Measurements from ENCODE around the gene MAPK4.
"Not testable (repeated sequence)": the region's sequence is repeated elsewhere in the genome, so short reads cannot be mapped to it uniquely, and the experiment has no call there.

MAPK4 gene

DNA sequence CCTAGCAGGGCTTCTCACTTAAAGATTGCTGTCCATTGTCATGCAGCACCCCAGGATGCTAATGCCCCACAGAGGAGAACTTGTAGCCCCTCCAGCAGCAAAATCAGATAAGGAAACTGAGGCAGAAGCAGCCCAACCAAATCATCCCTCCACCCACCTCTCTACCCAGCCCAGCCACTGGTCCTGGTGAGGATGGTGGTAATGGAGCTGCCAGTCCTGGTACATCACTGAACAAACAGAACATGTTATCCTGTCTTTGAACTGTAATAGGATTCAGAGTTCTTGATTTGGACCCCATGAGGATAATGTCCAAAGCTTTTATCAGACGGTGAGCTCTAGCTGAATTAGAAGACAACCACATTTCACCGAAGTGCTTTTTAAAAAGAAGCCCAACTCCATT lies 146.8 kb downstream of the MAPK4 start:
- H3K27ac ChIP-seq = no peak overlapping the region
- TF ChIP-seq, protein P1, sequence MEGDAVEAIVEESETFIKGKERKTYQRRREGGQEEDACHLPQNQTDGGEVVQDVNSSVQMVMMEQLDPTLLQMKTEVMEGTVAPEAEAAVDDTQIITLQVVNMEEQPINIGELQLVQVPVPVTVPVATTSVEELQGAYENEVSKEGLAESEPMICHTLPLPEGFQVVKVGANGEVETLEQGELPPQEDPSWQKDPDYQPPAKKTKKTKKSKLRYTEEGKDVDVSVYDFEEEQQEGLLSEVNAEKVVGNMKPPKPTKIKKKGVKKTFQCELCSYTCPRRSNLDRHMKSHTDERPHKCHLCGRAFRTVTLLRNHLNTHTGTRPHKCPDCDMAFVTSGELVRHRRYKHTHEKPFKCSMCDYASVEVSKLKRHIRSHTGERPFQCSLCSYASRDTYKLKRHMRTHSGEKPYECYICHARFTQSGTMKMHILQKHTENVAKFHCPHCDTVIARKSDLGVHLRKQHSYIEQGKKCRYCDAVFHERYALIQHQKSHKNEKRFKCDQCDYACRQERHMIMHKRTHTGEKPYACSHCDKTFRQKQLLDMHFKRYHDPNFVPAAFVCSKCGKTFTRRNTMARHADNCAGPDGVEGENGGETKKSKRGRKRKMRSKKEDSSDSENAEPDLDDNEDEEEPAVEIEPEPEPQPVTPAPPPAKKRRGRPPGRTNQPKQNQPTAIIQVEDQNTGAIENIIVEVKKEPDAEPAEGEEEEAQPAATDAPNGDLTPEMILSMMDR (conservative IDR thresholded peaks at IDR 0.05) = no peak

DNA sequence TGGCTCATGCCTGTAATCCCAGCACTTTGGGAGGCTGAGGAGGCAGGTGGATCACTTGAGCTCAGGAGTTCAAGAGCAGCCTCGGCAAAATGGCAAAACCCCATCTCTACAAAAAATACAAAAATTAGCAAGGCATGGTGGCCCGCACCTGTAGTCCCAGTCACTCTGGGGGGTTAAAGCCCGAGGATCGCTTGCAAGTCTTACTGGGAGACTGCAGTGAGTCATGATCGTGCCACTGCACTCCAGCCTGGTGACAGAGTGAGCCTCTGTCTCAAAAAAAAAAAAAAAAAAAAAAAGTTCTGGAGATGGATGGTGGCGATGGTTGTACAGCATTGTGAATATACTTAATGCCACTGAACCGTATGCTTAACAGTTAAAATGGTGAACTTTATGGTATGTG lies 147.4 kb downstream of the MAPK4 start:
- not testable (repeated sequence) for H3K27ac ChIP-seq

DNA sequence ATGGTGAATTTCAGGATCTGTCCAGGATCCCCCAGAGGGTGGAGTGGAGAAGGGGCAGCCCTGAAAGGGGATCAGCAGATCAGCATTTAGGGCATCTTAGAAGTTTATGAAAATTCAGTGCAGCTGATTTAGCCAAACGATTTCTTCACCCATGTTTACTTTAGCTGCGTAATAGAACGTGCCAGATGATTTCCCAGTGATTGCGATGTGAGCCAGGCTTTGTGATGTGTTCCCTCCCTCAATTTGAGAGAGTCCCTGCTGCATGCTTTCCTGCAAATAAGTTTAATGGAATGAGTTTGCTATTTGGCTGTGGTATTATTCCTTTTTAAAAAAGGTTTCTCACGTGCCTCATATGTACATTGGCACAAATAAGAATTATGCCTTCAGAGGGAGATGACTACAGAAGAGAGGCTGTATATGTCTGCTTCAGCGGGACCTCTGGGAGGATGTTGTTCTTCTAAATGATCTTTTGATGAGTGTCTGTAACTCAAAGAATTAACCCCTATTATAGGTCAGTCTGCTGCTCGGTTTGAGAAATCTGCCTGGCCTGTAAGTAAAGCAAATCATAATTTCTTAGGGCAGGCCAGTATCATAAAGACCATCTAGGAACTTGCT lies 148.1 kb downstream of the MAPK4 start:
- TF ChIP-seq, protein P1 (conservative IDR thresholded peaks at IDR 0.05) = no peak
- peak overlapping the region; percentile 4; the same call in 1 of the 2 replicates for H3K27ac ChIP-seq

DNA sequence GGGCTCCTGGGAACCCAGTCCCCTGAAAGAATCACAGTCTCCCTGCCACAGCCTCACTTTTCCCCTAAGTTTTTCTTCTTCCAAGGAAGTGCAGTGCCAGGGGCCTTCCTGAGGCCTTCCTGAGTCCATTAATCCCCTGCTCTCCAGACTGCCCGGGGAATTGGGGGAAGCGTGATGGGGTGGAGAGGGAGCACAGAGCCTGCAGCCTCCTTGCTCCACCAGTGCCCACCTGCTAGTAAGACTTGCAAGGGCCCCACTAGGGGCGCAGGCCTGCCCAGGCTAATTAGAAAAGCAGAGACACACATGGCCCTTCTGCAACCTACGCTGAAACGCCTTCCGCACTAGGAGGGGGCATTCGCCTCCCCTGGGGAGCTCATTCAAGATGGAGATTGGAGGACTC lies 149.3 kb downstream of the MAPK4 start:
- TF ChIP-seq, protein P1 (conservative IDR thresholded peaks at IDR 0.05) = no peak
- H3K27ac ChIP-seq = no peak overlapping the region

DNA sequence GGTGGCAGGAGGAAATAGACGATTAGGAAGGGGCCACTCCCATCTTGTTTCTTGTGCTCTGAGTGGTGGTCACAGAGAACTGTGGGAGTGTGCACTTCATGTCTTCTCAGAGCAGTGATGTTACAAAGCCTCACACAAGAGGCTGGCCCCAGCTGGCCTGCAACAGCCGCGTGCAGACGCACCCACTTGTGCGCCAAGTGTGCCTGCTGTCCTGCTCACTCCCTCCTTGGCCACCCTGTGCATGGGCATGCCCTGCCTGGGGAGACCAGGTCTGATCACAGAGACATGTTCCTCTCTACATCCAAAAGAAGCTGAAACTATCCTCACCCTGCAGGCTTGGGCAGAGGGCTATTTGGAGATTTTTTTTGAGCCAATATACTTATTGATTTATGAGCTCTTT lies 151.5 kb downstream of the MAPK4 start:
- no peak overlapping the region for H3K27ac ChIP-seq
- TF ChIP-seq, protein P1 (conservative IDR thresholded peaks at IDR 0.05) = no peak

DNA sequence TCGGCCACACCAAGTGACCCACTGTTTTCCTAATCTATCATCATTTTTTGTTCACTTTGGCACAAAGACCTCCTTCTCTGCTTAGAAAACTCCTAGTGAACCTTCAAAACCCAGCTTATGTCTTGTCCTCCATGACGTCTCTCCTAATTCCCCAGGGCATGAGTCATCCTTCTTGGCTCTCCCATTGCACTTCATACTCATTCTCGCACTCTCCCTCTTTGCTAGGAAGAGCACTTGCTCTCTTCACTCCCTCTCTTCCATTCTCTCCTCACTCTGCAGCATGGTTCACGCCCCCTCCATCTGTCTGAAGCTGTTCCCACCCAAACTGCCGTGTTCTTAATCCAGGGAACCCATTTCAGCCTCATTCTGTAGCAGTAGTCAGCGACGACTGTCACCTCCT lies 156.0 kb downstream of the MAPK4 start:
- no peak overlapping the region for H3K27ac ChIP-seq
- TF ChIP-seq, protein P1 (conservative IDR thresholded peaks at IDR 0.05) = no peak

DNA sequence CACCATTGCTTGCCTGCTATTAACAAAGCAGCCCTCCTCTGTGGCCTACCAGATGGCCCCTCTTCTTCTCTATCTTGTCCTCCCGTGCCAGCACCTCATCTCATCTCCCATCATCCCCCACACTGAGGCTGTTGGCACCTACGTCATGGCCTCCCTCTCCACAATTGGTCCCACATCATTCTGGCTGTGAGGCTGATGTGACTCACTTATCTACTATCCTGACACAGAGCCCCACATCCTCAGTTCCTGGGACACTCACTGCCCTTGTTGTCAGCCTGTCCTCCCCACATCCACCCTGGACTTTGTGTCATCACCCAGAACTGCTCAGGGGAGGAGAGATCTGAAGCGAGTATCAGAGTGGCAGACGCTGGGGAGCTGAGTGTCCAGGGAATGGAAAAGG lies 157.0 kb downstream of the MAPK4 start:
- TF ChIP-seq, protein P1 (conservative IDR thresholded peaks at IDR 0.05) = no peak

DNA sequence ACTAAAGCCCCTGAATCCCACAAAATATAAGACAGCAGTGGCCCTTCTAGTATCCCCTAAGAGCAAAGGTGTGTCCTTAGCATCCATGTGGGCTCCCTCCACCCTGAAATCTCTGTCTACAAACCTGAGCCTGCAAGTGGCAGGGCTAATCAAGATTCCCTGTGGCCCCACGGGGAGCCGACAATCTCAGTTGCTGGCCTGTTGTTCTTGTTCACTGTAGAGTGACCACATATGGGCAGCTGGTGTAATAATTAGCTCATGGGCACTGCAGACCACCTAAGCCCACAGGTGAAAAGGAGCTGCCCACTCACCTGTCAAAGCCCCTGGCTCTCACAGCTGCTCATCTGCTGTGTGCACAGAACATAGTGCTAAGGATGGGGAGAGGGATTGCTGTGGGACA lies 157.7 kb downstream of the MAPK4 start:
- H3K27ac ChIP-seq = no peak overlapping the region
- TF ChIP-seq, protein P1 (conservative IDR thresholded peaks at IDR 0.05) = no peak

More for the DNA sequence above, 157.0 kb downstream of the MAPK4 start:
- no peak overlapping the region for H3K27ac ChIP-seq
